ENCODE measurements around the gene HOXB9. TPM values are rescaled to one million over a fixed set of nuclear protein-coding genes. Genes with fewer than 3 reads are reported as not detected.
A peak's percentile ranks its signal among the peaks of the same experiment; 100 is the strongest.

The HOXB9 gene
- total and polyA plus RNA-seq, 2 donors (not counting 3 experiments of a cell fraction or from before 2014, with no cell fraction given), result 0.79 to 1.1 TPM

DNA sequence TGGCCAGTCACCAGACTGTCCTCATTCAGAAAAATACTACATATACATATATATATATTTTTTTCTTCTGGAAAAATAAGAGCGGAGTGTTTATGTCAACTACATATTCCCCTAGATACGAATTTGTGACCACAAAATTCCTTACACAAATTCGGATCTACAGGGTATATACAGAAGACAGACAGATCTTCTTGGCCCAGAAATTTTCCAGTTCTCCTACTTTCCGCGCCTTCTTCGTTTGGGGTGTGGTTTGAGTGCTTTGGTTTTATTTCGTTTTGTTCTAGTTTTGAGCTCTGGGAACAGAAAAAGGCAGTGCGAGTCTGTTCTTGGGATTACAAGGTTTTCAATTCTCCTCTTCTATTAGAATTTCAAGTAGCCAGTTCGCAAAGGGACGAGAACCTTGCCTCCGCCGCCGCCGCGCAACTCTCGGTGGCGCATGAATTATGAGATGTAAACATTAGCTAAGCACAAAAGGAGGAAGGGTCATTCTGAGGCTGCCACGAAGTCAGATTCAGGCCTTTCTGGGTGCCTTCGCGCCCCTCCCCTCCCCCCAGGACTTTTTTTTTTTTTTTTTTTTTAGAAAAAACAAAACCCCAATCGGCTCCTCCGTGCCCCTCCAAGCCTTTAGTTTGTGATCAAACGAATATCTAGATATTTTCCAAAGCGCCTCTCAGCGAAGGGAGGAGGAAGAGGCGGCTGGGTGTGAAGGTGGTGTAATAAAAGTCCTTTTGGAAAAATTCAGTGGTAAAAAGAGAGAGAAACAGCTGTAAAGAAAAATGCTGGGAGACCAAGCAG, 46.2 kb downstream of the HOXB9 start:
- peaks cover 91% of the 10 kb centered on the region for H3K79me2 ChIP-seq (ENCODE audit: control insufficient read depth, insufficient read depth, low read length)
- H3K4me1 ChIP-seq (ENCODE audit: control insufficient read depth, extremely low read depth, insufficient read depth, low read length), result peaks cover 53% of the 10 kb centered on the region
- H3K27ac ChIP-seq (ENCODE audit: insufficient read depth, low read depth, low read length), result peak overlapping the region; percentile 71
- H3K9me3 ChIP-seq (replicated peaks; ENCODE audit: control insufficient read depth, insufficient read depth, low read length), result no peaks in the 10 kb centered on the region
- peak overlapping the region; percentile 55 for H3K9ac ChIP-seq (replicated peaks; ENCODE audit: extremely low read depth, insufficient read depth, low read length)
- peak overlapping the region; percentile 89 for H3K4me2 ChIP-seq (ENCODE audit: insufficient read depth, low read length)
- no peak overlapping the region for H2AFZ ChIP-seq (ENCODE audit: low read depth, low read length)
- FAIRE-seq (no peak), DNase-seq (ENCODE audit: low read depth, low spot score) (peak; percentile 79)
- POLR2A ChIA-PET, result interaction anchor here (0.7 to 1.0 kb wide), 3 partner anchors 13 to 366 kb away, joined by 3 to 6 read pairs (median 3); no protein-coding TSS in a partner anchor
- TF ChIP-seq FOS (IDR thresholded peaks at IDR 0.05; ENCODE audit: borderline replicate concordance, insufficient read depth, low read length) (no peak), POLR2A (IDR thresholded peaks at IDR 0.05; ENCODE audit: low read depth, low read length) (no peak), MYC (IDR thresholded peaks at IDR 0.05; ENCODE audit: low read depth, low read length) (no peak), JUN (IDR thresholded peaks at IDR 0.05; ENCODE audit: borderline replicate concordance, insufficient read depth, insufficient read length, low read depth) (no peak), EZH2 (IDR thresholded peaks at IDR 0.05; ENCODE audit: borderline replicate concordance, low read depth, low read length, severe bottlenecking) (no peak), GATA2 (IDR thresholded peaks at IDR 0.05; ENCODE audit: insufficient read depth, insufficient read length, low read depth, low read length) (no peak), POLR2AphosphoS5 (IDR thresholded peaks at IDR 0.05; ENCODE audit: insufficient read depth, low read depth, low read length) (no peak)
- TF ChIP-seq, protein P1, sequence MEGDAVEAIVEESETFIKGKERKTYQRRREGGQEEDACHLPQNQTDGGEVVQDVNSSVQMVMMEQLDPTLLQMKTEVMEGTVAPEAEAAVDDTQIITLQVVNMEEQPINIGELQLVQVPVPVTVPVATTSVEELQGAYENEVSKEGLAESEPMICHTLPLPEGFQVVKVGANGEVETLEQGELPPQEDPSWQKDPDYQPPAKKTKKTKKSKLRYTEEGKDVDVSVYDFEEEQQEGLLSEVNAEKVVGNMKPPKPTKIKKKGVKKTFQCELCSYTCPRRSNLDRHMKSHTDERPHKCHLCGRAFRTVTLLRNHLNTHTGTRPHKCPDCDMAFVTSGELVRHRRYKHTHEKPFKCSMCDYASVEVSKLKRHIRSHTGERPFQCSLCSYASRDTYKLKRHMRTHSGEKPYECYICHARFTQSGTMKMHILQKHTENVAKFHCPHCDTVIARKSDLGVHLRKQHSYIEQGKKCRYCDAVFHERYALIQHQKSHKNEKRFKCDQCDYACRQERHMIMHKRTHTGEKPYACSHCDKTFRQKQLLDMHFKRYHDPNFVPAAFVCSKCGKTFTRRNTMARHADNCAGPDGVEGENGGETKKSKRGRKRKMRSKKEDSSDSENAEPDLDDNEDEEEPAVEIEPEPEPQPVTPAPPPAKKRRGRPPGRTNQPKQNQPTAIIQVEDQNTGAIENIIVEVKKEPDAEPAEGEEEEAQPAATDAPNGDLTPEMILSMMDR (IDR thresholded peaks at IDR 0.05; ENCODE audit: extremely low read depth in 1 of 2, insufficient read depth in 1 of 2, low read depth in 1 of 2, low read length in 2 of 2), result no peak
- TF ChIP-seq, protein P2, sequence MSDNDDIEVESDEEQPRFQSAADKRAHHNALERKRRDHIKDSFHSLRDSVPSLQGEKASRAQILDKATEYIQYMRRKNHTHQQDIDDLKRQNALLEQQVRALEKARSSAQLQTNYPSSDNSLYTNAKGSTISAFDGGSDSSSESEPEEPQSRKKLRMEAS (IDR thresholded peaks at IDR 0.05; ENCODE audit: insufficient read depth, insufficient read length), result no peak
- H3K4me3 ChIP-seq (replicated peaks in 1 of 3; ENCODE audit: insufficient read depth in 1 of 3, low read depth in 1 of 3, low read length in 3 of 3), result peak overlapping the region; percentile 14 to 67 (median 20)
- dilution Hi-C loops (cut with MboI; ENCODE audit: extremely low pct_ligation_motif_present, low sequenced_read_pairs), result no loop called here
- no peaks in the 10 kb centered on the region for H3K27me3 ChIP-seq (ENCODE audit: control insufficient read depth in 2 of 2, insufficient read depth in 2 of 2, low read length in 2 of 2)
- no TSS peak for BruUV-seq (replicated peaks)
- H4K20me1 ChIP-seq (replicated peaks; ENCODE audit: control insufficient read depth, extremely low read depth, insufficient read depth, low read length), result no peaks in the 10 kb centered on the region
- CTCF ChIA-PET, result interaction anchor here (0.9 to 1.2 kb wide), 4 partner anchors 13 to 321 kb away, joined by 3 to 6 read pairs (median 4); no protein-coding TSS in a partner anchor
- no peaks in the 10 kb centered on the region for H3K9me1 ChIP-seq (replicated peaks; ENCODE audit: control insufficient read depth, extremely low read depth, insufficient read depth, low read length)
- intact Hi-C loops (cut with micrococcal nuclease), result loop anchor here (1.0 kb wide), 1 partner anchor 36 kb away; no protein-coding TSS in a partner anchor
- H3K36me3 ChIP-seq (ENCODE audit: control insufficient read depth in 2 of 2, extremely low read depth in 1 of 2, insufficient read depth in 2 of 2, low read length in 2 of 2), result peaks cover 0 to 2% of the 10 kb centered on the region in 2 experiments

All from endothelial cell of umbilical vein (primary cell).